GM21723 (cell line): ENCODE results near the gene CNOT8.
"Not testable (repeated sequence)": the region's sequence is repeated elsewhere in the genome, so short reads cannot be mapped to it uniquely, and the experiment has no call there.

Source experiments
- ATAC-seq: cut with Tn5 transposase; IDR thresholded peaks from one replicate; pipeline ENCODE4 v1.9.1; 2021; ENCODE audit warnings: mild to moderate bottlenecking, moderate library complexity; ENCODE audit not compliant: unreplicated experiment

The CNOT8 gene

GRCh38 chr5:154905601-154906000, 47.2 kb downstream of the CNOT8 start:
- ATAC-seq = not testable (repeated sequence)

- ATAC-seq = no peak
Observed at GRCh38 chr5:154916874-154917273, 58.4 kb downstream of the CNOT8 start.

GRCh38 chr5:154917757-154918156, 59.3 kb downstream of the CNOT8 start:
- no peak for ATAC-seq

GRCh38 chr5:154923441-154924430, 65.3 kb downstream of the CNOT8 start:
- ATAC-seq = no peak
